Measurements from ENCODE around the gene DRGX. TPM values are rescaled to one million over a fixed set of nuclear protein-coding genes. Genes with fewer than 3 reads are reported as not detected.

Gene DRGX
- total and polyA plus RNA-seq, 2 of the 13 experiments (the other 11 are each of a cell fraction or from before 2014, with no cell fraction given) = not detected

DNA sequence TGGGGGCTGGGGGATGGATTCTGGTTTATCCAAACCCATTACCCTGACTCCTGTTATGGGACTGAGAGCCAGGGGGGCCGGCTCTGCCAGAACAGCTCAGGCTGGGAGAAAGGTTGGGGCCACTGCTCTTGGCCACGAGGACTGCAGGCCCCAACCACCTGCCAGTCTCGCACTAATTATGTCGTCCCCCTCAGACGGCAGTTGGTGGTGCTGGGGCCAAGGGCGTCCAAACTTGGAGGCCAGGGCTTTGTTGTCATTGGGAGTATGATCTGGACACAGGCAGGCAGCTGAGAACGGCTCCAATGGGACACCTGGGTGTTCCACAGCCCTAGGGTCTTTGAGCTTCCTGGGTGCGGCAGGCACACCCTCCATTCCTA, 34.7 kb downstream of the DRGX start (continued):
- TF ChIP-seq, protein P1, sequence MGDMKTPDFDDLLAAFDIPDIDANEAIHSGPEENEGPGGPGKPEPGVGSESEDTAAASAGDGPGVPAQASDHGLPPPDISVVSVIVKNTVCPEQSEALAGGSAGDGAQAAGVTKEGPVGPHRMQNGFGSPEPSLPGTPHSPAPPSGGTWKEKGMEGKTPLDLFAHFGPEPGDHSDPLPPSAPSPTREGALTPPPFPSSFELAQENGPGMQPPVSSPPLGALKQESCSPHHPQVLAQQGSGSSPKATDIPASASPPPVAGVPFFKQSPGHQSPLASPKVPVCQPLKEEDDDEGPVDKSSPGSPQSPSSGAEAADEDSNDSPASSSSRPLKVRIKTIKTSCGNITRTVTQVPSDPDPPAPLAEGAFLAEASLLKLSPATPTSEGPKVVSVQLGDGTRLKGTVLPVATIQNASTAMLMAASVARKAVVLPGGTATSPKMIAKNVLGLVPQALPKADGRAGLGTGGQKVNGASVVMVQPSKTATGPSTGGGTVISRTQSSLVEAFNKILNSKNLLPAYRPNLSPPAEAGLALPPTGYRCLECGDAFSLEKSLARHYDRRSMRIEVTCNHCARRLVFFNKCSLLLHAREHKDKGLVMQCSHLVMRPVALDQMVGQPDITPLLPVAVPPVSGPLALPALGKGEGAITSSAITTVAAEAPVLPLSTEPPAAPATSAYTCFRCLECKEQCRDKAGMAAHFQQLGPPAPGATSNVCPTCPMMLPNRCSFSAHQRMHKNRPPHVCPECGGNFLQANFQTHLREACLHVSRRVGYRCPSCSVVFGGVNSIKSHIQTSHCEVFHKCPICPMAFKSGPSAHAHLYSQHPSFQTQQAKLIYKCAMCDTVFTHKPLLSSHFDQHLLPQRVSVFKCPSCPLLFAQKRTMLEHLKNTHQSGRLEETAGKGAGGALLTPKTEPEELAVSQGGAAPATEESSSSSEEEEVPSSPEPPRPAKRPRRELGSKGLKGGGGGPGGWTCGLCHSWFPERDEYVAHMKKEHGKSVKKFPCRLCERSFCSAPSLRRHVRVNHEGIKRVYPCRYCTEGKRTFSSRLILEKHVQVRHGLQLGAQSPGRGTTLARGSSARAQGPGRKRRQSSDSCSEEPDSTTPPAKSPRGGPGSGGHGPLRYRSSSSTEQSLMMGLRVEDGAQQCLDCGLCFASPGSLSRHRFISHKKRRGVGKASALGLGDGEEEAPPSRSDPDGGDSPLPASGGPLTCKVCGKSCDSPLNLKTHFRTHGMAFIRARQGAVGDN (CRISPR knock-in tag; IDR thresholded peaks at IDR 0.05) = no peak
- TF ChIP-seq ADNP (CRISPR knock-in tag; IDR thresholded peaks at IDR 0.05) = no peak

- no peak for FAIRE-seq
- Histone ChIP-seq H3K27ac (ENCODE audit: extremely low read length, insufficient read depth, low read length) (no peak overlapping the region), H3K9ac (ENCODE audit: insufficient read depth, low read depth, low read length) (no peak overlapping the region), H2AFZ (ENCODE audit: low read length) (no peak overlapping the region), H4K20me1 (ENCODE audit: insufficient read depth, low read length) (no peaks in the 10 kb centered on the region), H3K79me2 (ENCODE audit: insufficient read depth, low read length) (no peaks in the 10 kb centered on the region), H3K4me1 (ENCODE audit: insufficient read depth, low read length) (peaks cover 43% of the 10 kb centered on the region), H3K36me3 (replicated peaks in 1 of 2; ENCODE audit: control insufficient read depth in 1 of 2, insufficient read depth in 2 of 2, low read length in 2 of 2) (no peaks in the 10 kb centered on the region), H3K27me3 (ENCODE audit: control insufficient read depth in 1 of 2, insufficient read depth in 2 of 2, low read length in 2 of 2) (no peaks in the 10 kb centered on the region; a peak in 1 of 5 replicates), H3K4me3 (replicated peaks in 1 of 3; ENCODE audit: insufficient read depth in 1 of 3, low read depth in 2 of 3, low read length in 3 of 3) (no peak overlapping the region), H3K9me3 (ENCODE audit: low read length) (no peaks in the 10 kb centered on the region), H3K4me2 (ENCODE audit: low read depth, low read length) (peak overlapping the region; percentile 4; the same call in 1 of the 2 replicates)
- intact Hi-C loops (cut with micrococcal nuclease; ENCODE audit: unreplicated experiment) (no loop called here), in situ Hi-C loops (cut with HindIII; ENCODE audit: extremely low pct_ligation_motif_present, low pct_unique_long_range_greater_than_20kb) (loop anchor here (10.0 kb wide), 1 partner anchor 386 kb away; no protein-coding TSS in a partner anchor)
- POLR2A ChIA-PET = no interaction called here
- CTCF ChIA-PET (ENCODE audit: low intra/inter-chr PET ratio, low total read pairs) = no interaction called here
- no TSS peak for BruUV-seq (replicated peaks)
- no peak for DNase-seq (ENCODE audit: low spot score)
- ATAC-seq = peak; percentile 32
- TF ChIP-seq ZNF768 (CRISPR knock-in tag; IDR thresholded peaks at IDR 0.05) (peak; percentile 47; the same call in 1 of the 2 replicates), HNRNPL (IDR thresholded peaks at IDR 0.05; ENCODE audit: low read depth, low read length) (0 out of 2 replicates have a peak, but pooled peaks have one; percentile 35), MATR3 (CRISPR knock-in tag; IDR thresholded peaks at IDR 0.05) (no peak)
- WGBS (ENCODE audit: low lambda C conversion rate) = 49% methylated on average over 9 of the region's 15 CpGs
These were observed 35.4 kb downstream of the DRGX start for GRCh38 chr10:49360271-49361177.

Data from HepG2 (cell line).